Measurements from ENCODE around the gene LRP6. TPM values are rescaled to one million over a fixed set of nuclear protein-coding genes. Genes with fewer than 3 reads are reported as not detected.

The LRP6 gene
- total and polyA plus RNA-seq, 2 of the 13 experiments (the other 11 are each of a cell fraction or from before 2014, with no cell fraction given), result 33.8 to 42.0 TPM

GRCh38 chr12:12249216-12250050 is 17.4 kb downstream of the LRP6 start (continued):
- TF ChIP-seq ZBTB4 (CRISPR knock-in tag; IDR thresholded peaks at IDR 0.05; ENCODE audit: borderline replicate concordance), result no peak
- TF ChIP-seq ZFY (CRISPR knock-in tag; IDR thresholded peaks at IDR 0.05), result no peak
- TF ChIP-seq NFKBIZ (CRISPR knock-in tag; IDR thresholded peaks at IDR 0.05), result no peak

DNA sequence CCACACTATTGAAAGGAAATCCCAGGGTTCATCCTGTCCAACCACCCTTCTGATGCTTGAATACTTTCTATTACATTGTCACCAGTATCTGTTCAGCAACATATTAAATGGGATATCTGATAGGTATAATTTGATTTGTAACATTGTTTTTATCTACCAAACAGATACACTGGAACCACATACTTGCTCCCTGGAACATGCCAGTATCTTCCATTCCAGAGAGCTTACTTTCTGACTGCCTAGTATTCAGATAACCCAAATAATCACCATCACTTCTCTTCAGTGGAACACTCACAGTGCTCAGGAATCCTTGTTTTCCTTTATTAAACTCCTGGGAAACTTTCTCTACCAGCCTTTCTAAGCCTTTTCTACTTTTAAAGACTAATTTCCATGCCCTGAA is 19.3 kb downstream of the LRP6 start:
- no peak for FAIRE-seq
- Histone ChIP-seq H3K9ac (ENCODE audit: insufficient read depth, low read depth, low read length) (no peak overlapping the region), H2AFZ (ENCODE audit: low read length) (no peak overlapping the region), H3K27me3 (ENCODE audit: control insufficient read depth in 1 of 2, insufficient read depth in 2 of 2, low read length in 2 of 2) (no peaks in the 10 kb centered on the region), H3K4me3 (replicated peaks in 1 of 3; ENCODE audit: insufficient read depth in 1 of 3, low read depth in 2 of 3, low read length in 3 of 3) (no peak overlapping the region), H3K79me2 (ENCODE audit: insufficient read depth, low read length) (peaks cover 94% of the 10 kb centered on the region), H3K4me1 (ENCODE audit: insufficient read depth, low read length) (peaks cover 40% of the 10 kb centered on the region), H4K20me1 (ENCODE audit: insufficient read depth, low read length) (peaks cover 9% of the 10 kb centered on the region; the same call in 1 of the 2 replicates), H3K9me3 (ENCODE audit: low read length) (no peaks in the 10 kb centered on the region), H3K27ac (ENCODE audit: extremely low read length, insufficient read depth, low read length) (no peak overlapping the region), H3K4me2 (ENCODE audit: low read depth, low read length) (no peak overlapping the region), H3K36me3 (replicated peaks in 1 of 2; ENCODE audit: control insufficient read depth in 1 of 2, insufficient read depth in 2 of 2, low read length in 2 of 2) (peaks cover 4 to 8% of the 10 kb centered on the region in 2 experiments; a peak in 2 of 5 replicates)
- ChIA-PET POLR2A (no interaction called here), CTCF (ENCODE audit: low intra/inter-chr PET ratio, low total read pairs) (no interaction called here)
- no peak for ATAC-seq
- TF ChIP-seq TOPORS (CRISPR knock-in tag; IDR thresholded peaks at IDR 0.05), result no peak
- no peak for TF ChIP-seq GMEB1 (CRISPR knock-in tag; IDR thresholded peaks at IDR 0.05; ENCODE audit: borderline replicate concordance)
- no peak for TF ChIP-seq FOXC1 (CRISPR knock-in tag; IDR thresholded peaks at IDR 0.05; ENCODE audit: borderline replicate concordance)
- no peak for TF ChIP-seq DMAP1 (CRISPR knock-in tag; IDR thresholded peaks at IDR 0.05)
- intact Hi-C loops (cut with micrococcal nuclease; ENCODE audit: unreplicated experiment) (no loop called here), in situ Hi-C loops (cut with HindIII; ENCODE audit: extremely low pct_ligation_motif_present, low pct_unique_long_range_greater_than_20kb) (no loop called here)
- BruUV-seq (replicated peaks), result no TSS peak
- DNase-seq (ENCODE audit: low spot score), result no peak

All from HepG2 (cell line).